HG03045 (cell line): Measurements from ENCODE around the gene TNK1.

Experiments
- ATAC-seq: cut with Tn5 transposase; IDR thresholded peaks from one replicate; pipeline ENCODE4 v1.9.1; 2021; ENCODE audit warnings: mild to moderate bottlenecking, moderate library complexity; ENCODE audit not compliant: unreplicated experiment

The TNK1 gene

DNA sequence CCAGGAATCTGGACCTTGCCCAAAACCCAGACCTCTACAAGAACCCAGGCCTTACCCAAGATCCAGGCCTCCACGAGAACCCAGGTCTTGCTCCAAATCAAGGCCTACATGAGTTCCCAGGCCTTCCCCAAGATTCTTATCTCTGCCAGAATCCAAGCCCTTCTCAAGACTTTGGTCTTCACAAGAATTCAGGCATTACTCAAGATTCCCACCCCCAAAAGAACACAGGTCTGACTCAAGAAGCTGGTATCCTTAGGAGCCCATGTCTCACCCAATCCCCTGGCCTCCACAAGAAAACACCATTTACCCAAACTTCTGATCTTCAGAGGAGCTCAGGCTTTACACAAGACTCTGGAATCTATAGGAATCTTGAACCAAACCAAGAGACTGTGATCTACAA is 50.3 kb downstream of the TNK1 start:
- no peak for ATAC-seq

DNA sequence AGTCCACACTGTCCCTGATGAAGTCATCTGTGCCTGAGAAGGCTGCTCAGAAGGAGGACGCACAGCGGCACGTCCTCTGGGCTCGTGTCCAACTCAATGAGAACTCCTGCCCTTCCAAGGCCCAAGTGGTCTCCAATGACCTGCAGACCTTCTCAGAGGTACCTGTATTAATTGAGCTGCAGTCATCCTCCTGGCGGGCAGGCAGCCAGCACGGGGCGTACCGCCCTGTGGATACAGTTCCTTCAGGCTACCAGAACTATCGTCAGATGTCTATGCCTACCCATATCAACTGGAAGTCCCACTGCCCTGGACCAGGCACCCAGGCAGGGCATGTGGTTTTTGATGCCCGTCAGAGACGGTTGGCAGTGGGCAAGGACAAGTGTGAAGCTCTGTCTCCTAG is 51.4 kb downstream of the TNK1 start:
- no peak for ATAC-seq

DNA sequence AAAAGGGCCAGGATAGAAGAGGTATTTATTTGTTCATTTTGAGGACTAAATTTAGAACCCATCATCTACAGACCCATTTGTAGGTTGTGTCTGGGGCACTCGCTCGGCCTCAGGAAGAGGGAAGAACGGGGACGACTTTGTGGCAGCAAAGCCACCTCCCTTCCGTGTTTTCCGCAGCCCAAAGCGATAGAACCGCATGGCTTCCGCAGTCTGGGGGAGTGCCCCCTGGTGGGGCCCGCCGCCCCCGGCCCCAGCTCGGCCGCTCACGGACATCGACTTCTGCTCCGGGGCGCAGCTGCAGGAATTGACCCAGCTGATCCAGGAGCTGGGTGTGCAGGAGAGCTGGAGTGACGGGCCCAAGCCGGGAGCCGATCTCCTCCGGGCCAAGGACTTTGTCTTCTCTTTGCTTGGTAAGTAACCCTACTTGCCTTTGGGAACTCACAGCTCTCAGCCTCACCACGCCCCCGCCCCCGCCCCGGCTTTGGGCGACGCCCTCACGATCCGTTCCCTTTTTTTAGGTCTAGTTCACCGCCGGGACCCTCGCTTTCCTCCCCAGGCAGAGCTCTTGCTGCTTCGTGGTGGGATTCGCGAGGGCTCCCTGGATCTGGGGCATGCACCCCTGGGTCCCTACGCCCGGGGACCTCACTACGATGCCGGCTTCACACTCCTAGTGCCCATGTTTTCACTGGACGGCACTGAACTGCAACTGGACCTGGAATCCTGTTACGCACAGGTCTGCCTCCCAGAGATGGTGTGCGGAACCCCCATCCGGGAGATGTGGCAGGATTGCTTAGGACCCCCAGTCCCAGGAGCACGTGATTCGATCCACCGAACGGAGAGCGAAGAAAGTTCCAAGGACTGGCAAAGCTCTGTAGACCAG is 55.0 kb downstream of the TNK1 start:
- ATAC-seq, result peak; percentile 19

DNA sequence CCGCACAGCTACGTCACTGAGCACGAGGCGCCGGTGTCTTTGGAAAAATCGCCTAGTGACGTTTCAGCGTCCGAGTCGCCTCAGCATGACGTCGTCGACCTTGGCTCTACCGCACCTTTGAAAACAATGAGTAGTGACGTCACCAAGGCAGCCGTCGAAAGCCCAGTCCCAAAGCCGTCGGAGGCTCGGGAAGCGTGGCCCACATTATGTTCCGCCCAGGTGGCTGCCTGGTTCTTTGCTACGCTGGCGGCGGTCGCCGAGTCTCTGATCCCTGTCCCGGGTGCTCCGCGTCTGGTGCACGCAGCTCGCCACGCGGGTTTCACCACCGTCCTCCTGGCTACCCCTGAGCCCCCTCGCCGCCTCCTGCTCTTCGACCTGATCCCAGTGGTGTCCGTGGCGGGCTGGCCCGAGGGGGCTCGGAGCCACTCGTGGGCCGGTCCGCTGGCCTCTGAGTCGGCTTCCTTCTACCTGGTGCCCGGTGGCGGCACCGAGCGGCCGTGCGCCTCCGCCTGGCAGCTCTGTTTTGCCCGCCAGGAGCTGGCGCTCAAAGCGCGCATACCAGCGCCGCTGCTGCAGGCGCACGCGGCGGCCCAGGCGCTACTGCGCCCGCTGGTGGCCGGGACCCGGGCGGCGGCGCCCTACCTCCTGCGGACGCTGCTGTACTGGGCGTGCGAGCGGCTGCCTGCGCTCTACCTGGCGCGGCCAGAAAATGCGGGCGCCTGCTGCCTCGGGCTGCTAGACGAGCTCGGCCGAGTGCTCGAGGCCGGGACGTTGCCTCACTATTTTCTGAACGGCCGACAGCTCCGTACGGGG is 55.9 kb downstream of the TNK1 start:
- no peak for ATAC-seq

DNA sequence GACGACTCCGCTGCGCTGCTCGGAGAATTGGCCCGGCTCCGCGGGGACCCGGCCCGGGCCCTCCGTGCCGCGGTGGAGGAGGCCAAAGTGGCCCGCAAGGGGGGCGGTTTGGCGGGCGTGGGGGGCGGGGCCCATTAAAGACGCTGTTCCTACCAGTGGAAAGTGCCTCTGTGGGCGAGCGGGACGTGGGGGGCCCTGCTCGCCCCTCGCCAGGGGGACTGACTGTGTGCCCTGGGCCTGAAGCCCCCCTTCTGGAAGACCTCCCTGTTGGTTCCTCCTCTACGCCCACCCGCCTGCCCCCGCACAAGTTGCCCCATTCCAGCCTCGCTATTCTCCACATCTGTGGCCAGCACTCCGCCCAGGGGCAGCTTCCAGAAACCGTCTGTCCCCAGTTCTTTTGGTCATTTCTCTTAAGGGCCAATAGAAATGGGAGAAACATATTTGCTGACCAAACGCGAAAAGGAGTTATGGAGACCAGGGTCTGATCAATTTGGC is 56.5 kb downstream of the TNK1 start:
- ATAC-seq, result no peak

DNA sequence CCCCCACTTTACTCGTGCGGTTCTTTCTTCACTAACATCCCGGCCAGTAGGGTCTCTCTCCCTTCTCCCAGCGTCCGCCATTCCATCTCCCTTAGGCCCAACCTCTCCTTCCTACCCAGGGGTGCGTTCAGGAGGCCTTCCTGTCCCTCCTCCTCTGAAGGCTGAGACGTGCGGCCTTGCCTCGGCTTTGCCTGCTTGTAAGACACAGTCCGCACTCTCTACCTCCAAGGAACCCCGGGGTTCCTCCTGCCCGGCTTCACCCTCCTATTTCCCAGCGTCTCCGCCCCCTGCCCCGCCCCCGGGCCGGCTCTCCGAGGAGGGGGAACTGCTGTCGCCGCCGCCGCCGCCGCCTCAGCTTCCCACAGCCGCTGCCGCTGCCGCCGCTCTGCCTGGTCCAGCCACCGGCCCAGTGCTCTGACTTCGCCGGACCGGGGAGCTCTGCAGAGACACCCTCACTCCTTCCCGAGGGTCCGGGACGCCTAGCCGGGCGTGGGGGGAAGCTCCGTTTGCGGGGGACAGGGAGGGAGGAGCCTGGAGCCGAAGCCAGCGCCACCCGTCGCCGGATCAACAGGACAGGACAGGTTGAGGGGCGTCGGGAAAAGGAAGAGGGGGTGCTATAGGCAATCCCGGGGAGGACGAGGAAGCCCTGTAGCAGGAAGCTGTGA is 57.2 kb downstream of the TNK1 start:
- no peak for ATAC-seq

DNA sequence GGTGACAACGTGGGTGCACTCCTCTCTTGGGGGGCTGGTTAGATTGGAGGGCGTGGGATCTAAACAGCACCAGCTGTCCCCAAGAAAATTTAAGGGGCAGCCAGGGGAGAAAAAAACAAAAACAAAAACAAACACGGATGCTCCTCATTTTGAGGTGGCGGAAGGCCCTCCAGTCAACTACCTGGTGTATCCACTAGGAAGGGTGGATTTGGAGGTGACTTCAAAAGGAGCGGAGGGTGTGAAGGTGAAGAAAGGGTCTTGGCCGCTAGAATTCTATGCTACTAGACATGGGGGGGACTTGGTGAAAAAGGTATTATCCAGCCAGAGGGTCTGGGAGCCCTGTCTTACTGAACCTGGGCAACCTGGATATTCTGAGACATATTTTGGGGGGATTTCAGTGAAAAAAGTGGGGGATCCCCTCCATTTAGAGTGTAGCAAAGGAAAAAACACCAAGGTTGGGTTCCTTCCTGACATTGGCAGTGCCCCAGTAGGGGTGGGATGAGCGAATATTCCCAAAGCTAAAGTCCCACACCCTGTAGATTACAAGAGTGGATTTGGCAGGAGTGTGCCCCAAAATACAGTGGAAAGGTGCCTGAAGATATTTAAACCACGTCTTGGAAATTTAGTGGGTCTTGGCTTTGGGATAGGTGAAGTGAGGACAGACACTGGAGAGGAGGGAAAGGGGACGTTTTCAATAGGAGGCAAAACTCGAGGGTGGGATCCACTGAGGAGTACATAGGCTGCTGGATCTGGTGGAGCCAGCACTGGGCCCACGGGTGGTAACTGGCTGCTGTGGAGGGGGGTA is 58.0 kb downstream of the TNK1 start:
- ATAC-seq, result no peak
